GM12878 (cell line): Measurements from ENCODE around the gene ANO9. TPM values are rescaled to one million over a fixed set of nuclear protein-coding genes. Genes with fewer than 3 reads are reported as not detected.

Source experiments
- ATAC-seq: fragments of 200-7000 bp; cut with Tn5 transposase; 3 replicates; pipeline ENCODE4 v1.9.1; 2020; ENCODE audit warnings: mild to moderate bottlenecking, moderate library complexity
- BruUV-seq: library from RNA; stranded (reverse); fragments of 400-500 nt; replicated peaks from 2 replicates; lab custom pipeline; 2021; lab: Mats Ljungman, UMichigan
- CTCF ChIA-PET: fragments of 300-600 bp; sonication (Branson Sonifier 250); formaldehyde crosslinking; extraction: SDS; loops from one replicate; lab custom pipeline; 2021; ENCODE audit warnings: inconsistent platforms; lab: Yijun Ruan, JAX
- POLR2A ChIA-PET: fragments of 350-600 bp; formaldehyde crosslinking; extraction: SDS; loops from one replicate; lab custom pipeline; 2021; ENCODE audit warnings: inconsistent platforms; lab: Charles Lee
- RAD21 ChIA-PET: fragments of 300-600 bp; sonication (Branson Sonifier 250); formaldehyde crosslinking; loops from one replicate; lab custom pipeline; 2023; ENCODE audit warnings: antibody characterized with exemption; ENCODE audit not compliant: unreplicated experiment; lab: Charles Lee
- SMC1A ChIA-PET: fragments of 300-600 bp; sonication (Branson Sonifier 250); formaldehyde crosslinking; loops from one replicate; lab custom pipeline; 2023; ENCODE audit not compliant: unreplicated experiment, uncharacterized antibody; lab: Charles Lee
- DNase-seq: peaks from one replicate; pipeline ENCODE4 v3.0.0-alpha.2; 2011; ENCODE audit warnings: low read depth, low spot score
- FAIRE-seq: peaks from 3 replicates; lab custom pipeline; 2011; peaks lifted over from hg19 to GRCh38; lab: Jason Lieb, UNC
- H2AFZ ChIP-seq: 2 replicates; pipeline ENCODE4 v1.6.0; 2011; ENCODE audit warnings: low read depth, low read length, control low read depth; ENCODE audit not compliant: control insufficient read depth
- H3K27ac ChIP-seq: 2 replicates; pipeline ENCODE4 v1.5.1; 2011; ENCODE audit warnings: control low read depth; ENCODE audit not compliant: control insufficient read depth, insufficient read depth
- H3K27me3 ChIP-seq, 2 experiments: replicated peaks in 1 of 2; 2 replicates each; pipeline versions ENCODE4 v1.6.0 to v1.6.1; 2011; ENCODE audit warnings: low read length in 1 of 2; ENCODE audit not compliant: control insufficient read depth in 2 of 2, insufficient read depth in 2 of 2
- H3K36me3 ChIP-seq, 2 experiments: 2 replicates each; pipeline ENCODE4 v1.5.1; 2011; ENCODE audit warnings: low read length in 1 of 2; ENCODE audit not compliant: control insufficient read depth in 2 of 2, insufficient read depth in 2 of 2
- H3K4me1 ChIP-seq: 2 replicates; pipeline ENCODE4 v1.6.1; 2011; ENCODE audit warnings: mild to moderate bottlenecking, low read length, moderate library complexity, mixed read lengths; ENCODE audit not compliant: control insufficient read depth, insufficient read depth
- H3K4me2 ChIP-seq: 2 replicates; pipeline ENCODE4 v1.6.0; 2011; ENCODE audit warnings: control low read depth; ENCODE audit not compliant: control insufficient read depth, insufficient read depth
- H3K4me3 ChIP-seq: fragments of 200-600 bp; sonication (generic); 2 replicates; pipeline ENCODE4 v1.5.1; 2016
- H3K79me2 ChIP-seq: 2 replicates; pipeline ENCODE4 v1.6.0; 2011; ENCODE audit warnings: low read length; ENCODE audit not compliant: control insufficient read depth, insufficient read depth
- H3K9ac ChIP-seq: 2 replicates; pipeline ENCODE4 v1.8.0; 2011; ENCODE audit warnings: low read length, control low read depth, mixed read lengths; ENCODE audit not compliant: control insufficient read depth, insufficient read depth
- H3K9me3 ChIP-seq: replicated peaks from 3 replicates; pipeline ENCODE4 v1.5.1; 2011; ENCODE audit warnings: mild to moderate bottlenecking, low read length; ENCODE audit not compliant: control insufficient read depth, insufficient read depth
- H4K20me1 ChIP-seq: 2 replicates; pipeline ENCODE4 v1.6.0; 2011; ENCODE audit not compliant: control insufficient read depth, insufficient read depth
- ESRRA ChIP-seq: IDR thresholded peaks from 2 replicates; pipeline ENCODE4 v1.6.1; 2012; ENCODE audit warnings: mild to moderate bottlenecking, low read length, improper control_type of control experiment
- HDAC6 ChIP-seq: fragments of 200-600 bp; sonication (generic); IDR thresholded peaks from one replicate; pipeline ENCODE4 v1.8.0; 2017; ENCODE audit warnings: antibody characterized with exemption; ENCODE audit not compliant: unreplicated experiment
- NFIC ChIP-seq: IDR thresholded peaks from 2 replicates; pipeline ENCODE4 v1.6.1; 2012; ENCODE audit warnings: low read depth, mild to moderate bottlenecking, inconsistent platforms, low read length, moderate library complexity
- NFYA ChIP-seq: IDR thresholded peaks from 2 replicates; pipeline ENCODE4 v1.6.1; 2011; ENCODE audit warnings: low read depth, mild to moderate bottlenecking, low read length, improper control_type of control experiment, borderline replicate concordance
- POLR2AphosphoS5 ChIP-seq: IDR thresholded peaks from 2 replicates; pipeline ENCODE4 v1.6.1; 2011; ENCODE audit warnings: mild to moderate bottlenecking, low read length, inconsistent platforms
- RBBP5 ChIP-seq: fragments of 200-600 bp; sonication (generic); conservative IDR thresholded peaks from 2 replicates; pipeline ENCODE4 v1.6.1; 2016
- SUPT20H ChIP-seq: IDR thresholded peaks from 2 replicates; pipeline ENCODE4 v1.6.1; 2011; ENCODE audit warnings: low read depth, mild to moderate bottlenecking, low read length, moderate library complexity, borderline replicate concordance; ENCODE audit not compliant: control insufficient read depth
- ZNF217 ChIP-seq: fragments of 450-650 bp; IDR thresholded peaks from 2 replicates; pipeline ENCODE4 v1.6.1; 2017; ENCODE audit warnings: antibody characterized with exemption, mild to moderate bottlenecking
- ZNF622 ChIP-seq: fragments of 450-650 bp; IDR thresholded peaks from 2 replicates; pipeline ENCODE4 v1.6.1; 2017; ENCODE audit warnings: mild to moderate bottlenecking, inconsistent platforms
- WGBS: methylation state at CpG from one replicate; pipeline ENCODE4 v1.1.6; 2016; ENCODE audit warnings: low lambda C conversion rate; ENCODE audit not compliant: insufficient replicate concordance, insufficient coverage; ENCODE audit errors: missing lambda C conversion rate; 5-methylcytosine and 5-hydroxymethylcytosine counted together
- in situ Hi-C: fragments of 300-500 bp; cut with MboI; formaldehyde crosslinking; loops from 9 replicates; pipeline ENCODE4 v1.14.3; 2018; ENCODE audit warnings: mixed read lengths
- intact Hi-C: fragments of 100-400 bp; cut with micrococcal nuclease; formaldehyde crosslinking; loops from one replicate; pipeline ENCODE4 v1.14.2; 2022; ENCODE audit not compliant: unreplicated experiment
- polyA plus RNA-seq, 11 experiments: library from polyadenylated mRNA; depleted of rRNA in 4 of 11; unstranded in 6 of 11; stranded (reverse) in 5 of 11; fragments of >200 nt; fragmentation: Nextera tagmentation in 4 of 11; fragmentation: Illumina TruSeq in 1 of 11; extraction: Ambion mirVana in 4 of 11; extraction: Trizol in 1 of 11; gene quantifications; 1 replicate in 1 of 11; 2 replicates in 10 of 11; pipeline versions ENCODE4 v1.2.1 to v1.2.3, GENCODE V29; 2011 to 2016; ENCODE audit warnings: inconsistent platforms in 2 of 11, missing spikeins in 2 of 11, low read depth in 1 of 11
- total RNA-seq, 4 experiments: library from RNA; depleted of rRNA in 3 of 4; stranded (reverse); fragments of >200 nt in 3 of 4; fragmentation: Illumina TruSeq in 1 of 4; extraction: Trizol in 1 of 4; gene quantifications; 2 replicates each; pipeline versions ENCODE4 v1.2.1 to v1.2.3, GENCODE V29; 2013 to 2021
- TF ChIP-seq, protein P1 (sequence below): IDR thresholded peaks from 2 replicates; pipeline ENCODE4 v1.6.1; 2011; ENCODE audit warnings: mild to moderate bottlenecking, low read depth, low read length, moderate library complexity; ENCODE audit not compliant: insufficient replicate concordance
- TF ChIP-seq, protein P2 (sequence below): fragments of 450-650 bp; IDR thresholded peaks from 2 replicates; pipeline ENCODE4 v1.6.1; 2017; ENCODE audit warnings: mild to moderate bottlenecking
- TF ChIP-seq, protein P3 (sequence below): IDR thresholded peaks from 2 replicates; pipeline ENCODE4 v1.6.1; 2012; ENCODE audit warnings: low read length, inconsistent platforms
- TF ChIP-seq, protein P4 (sequence below): fragments of 150-350 bp; IDR thresholded peaks from 2 replicates; pipeline ENCODE4 v1.6.1; 2014; ENCODE audit warnings: mild to moderate bottlenecking, low read depth, low read length
- TF ChIP-seq, protein P5 (sequence below): fragments of 450-650 bp; formaldehyde crosslinking; IDR thresholded peaks from 2 replicates; pipeline ENCODE4 v1.4.0; 2022; ENCODE audit warnings: mild to moderate bottlenecking, moderate library complexity

ANO9 gene
- total and polyA plus RNA-seq, 10 of the 15 experiments (the other 5 are each of a cell fraction or from before 2014, with no cell fraction given): 0.21 to 42.3 (median 12.0) TPM

DNA sequence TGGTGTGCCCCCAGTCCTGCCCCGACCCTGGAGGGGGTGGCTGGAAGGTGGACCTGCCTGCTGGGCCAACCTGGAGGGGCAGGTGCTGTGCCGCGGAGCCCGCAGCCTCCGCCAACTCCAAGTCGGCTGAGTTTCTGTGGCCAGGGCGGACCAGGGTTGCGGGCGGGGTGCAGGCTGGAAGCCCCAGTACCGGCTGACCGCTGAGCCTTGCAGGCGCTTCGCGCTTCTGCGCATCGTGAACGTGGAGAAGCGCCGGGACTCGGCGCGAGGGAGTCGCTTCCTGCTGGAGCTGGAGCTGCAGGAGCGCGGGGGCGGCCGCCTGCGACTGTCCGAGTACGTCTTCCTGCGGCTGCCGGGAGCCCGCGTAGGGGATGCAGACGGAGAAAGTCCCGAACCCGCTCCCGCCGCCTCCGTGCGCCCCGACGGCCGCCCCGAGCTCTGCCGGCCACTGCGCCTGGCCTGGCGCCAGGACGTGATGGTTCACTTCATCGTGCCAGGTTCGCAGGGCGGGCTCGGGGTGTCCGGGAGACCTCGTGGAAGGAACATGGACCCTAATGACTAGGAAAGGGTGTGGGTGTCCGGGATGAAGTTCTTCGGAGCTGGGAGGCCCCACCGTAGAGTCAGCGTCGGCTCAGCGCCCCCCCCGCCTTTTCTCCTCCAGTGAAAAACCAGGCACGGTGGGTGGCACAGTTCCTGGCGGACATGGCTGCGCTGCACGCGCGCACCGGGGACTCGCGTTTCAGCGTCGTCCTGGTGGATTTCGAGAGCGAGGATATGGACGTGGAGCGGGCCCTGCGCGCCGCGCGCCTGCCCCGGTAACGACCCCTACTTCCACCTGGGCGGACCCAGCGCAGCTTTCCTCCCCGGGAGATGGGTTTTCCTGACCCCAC lies 62.4 kb downstream of the ANO9 start:
- H3K36me3 ChIP-seq: no peaks in the 10 kb centered on the region
- POLR2A ChIA-PET: no interaction called here
- H2AFZ ChIP-seq: no peak overlapping the region
- FAIRE-seq: no peak
- RAD21 ChIA-PET: no interaction called here
- WGBS: 86% methylated on average over 70 of the region's 87 CpGs
- no TSS peak for BruUV-seq
- SMC1A ChIA-PET: no interaction called here
- intact Hi-C loops: no loop called here
- ATAC-seq: no peak
- no peak for DNase-seq
- CTCF ChIA-PET: no interaction called here
- in situ Hi-C loops: no loop called here
- H3K4me1 ChIP-seq: no peaks in the 10 kb centered on the region
- H3K4me3 ChIP-seq: no peak overlapping the region
- no peak overlapping the region for H3K9ac ChIP-seq
- no peaks in the 10 kb centered on the region for H3K27me3 ChIP-seq
- H3K9me3 ChIP-seq: no peaks in the 10 kb centered on the region
- H4K20me1 ChIP-seq: no peaks in the 10 kb centered on the region
- no peak overlapping the region for H3K27ac ChIP-seq
- H3K79me2 ChIP-seq: no peaks in the 10 kb centered on the region
- no peak overlapping the region for H3K4me2 ChIP-seq
- TF ChIP-seq ESRRA (no peak), SUPT20H (no peak), POLR2AphosphoS5 (no peak), RBBP5 (no peak), HDAC6 (no peak), NFYA (no peak), ZNF622 (no peak), NFIC (no peak), ZNF217 (no peak)
- TF ChIP-seq, protein P1, sequence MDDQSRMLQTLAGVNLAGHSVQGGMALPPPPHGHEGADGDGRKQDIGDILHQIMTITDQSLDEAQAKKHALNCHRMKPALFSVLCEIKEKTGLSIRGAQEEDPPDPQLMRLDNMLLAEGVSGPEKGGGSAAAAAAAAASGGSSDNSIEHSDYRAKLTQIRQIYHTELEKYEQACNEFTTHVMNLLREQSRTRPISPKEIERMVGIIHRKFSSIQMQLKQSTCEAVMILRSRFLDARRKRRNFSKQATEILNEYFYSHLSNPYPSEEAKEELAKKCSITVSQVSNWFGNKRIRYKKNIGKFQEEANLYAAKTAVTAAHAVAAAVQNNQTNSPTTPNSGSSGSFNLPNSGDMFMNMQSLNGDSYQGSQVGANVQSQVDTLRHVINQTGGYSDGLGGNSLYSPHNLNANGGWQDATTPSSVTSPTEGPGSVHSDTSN: no peak
- TF ChIP-seq, protein P2, sequence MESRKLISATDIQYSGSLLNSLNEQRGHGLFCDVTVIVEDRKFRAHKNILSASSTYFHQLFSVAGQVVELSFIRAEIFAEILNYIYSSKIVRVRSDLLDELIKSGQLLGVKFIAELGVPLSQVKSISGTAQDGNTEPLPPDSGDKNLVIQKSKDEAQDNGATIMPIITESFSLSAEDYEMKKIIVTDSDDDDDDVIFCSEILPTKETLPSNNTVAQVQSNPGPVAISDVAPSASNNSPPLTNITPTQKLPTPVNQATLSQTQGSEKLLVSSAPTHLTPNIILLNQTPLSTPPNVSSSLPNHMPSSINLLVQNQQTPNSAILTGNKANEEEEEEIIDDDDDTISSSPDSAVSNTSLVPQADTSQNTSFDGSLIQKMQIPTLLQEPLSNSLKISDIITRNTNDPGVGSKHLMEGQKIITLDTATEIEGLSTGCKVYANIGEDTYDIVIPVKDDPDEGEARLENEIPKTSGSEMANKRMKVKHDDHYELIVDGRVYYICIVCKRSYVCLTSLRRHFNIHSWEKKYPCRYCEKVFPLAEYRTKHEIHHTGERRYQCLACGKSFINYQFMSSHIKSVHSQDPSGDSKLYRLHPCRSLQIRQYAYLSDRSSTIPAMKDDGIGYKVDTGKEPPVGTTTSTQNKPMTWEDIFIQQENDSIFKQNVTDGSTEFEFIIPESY: no peak
- TF ChIP-seq, protein P3, sequence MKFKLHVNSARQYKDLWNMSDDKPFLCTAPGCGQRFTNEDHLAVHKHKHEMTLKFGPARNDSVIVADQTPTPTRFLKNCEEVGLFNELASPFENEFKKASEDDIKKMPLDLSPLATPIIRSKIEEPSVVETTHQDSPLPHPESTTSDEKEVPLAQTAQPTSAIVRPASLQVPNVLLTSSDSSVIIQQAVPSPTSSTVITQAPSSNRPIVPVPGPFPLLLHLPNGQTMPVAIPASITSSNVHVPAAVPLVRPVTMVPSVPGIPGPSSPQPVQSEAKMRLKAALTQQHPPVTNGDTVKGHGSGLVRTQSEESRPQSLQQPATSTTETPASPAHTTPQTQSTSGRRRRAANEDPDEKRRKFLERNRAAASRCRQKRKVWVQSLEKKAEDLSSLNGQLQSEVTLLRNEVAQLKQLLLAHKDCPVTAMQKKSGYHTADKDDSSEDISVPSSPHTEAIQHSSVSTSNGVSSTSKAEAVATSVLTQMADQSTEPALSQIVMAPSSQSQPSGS: no peak
- TF ChIP-seq, protein P4, sequence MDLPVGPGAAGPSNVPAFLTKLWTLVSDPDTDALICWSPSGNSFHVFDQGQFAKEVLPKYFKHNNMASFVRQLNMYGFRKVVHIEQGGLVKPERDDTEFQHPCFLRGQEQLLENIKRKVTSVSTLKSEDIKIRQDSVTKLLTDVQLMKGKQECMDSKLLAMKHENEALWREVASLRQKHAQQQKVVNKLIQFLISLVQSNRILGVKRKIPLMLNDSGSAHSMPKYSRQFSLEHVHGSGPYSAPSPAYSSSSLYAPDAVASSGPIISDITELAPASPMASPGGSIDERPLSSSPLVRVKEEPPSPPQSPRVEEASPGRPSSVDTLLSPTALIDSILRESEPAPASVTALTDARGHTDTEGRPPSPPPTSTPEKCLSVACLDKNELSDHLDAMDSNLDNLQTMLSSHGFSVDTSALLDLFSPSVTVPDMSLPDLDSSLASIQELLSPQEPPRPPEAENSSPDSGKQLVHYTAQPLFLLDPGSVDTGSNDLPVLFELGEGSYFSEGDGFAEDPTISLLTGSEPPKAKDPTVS: no peak
- TF ChIP-seq, protein P5, sequence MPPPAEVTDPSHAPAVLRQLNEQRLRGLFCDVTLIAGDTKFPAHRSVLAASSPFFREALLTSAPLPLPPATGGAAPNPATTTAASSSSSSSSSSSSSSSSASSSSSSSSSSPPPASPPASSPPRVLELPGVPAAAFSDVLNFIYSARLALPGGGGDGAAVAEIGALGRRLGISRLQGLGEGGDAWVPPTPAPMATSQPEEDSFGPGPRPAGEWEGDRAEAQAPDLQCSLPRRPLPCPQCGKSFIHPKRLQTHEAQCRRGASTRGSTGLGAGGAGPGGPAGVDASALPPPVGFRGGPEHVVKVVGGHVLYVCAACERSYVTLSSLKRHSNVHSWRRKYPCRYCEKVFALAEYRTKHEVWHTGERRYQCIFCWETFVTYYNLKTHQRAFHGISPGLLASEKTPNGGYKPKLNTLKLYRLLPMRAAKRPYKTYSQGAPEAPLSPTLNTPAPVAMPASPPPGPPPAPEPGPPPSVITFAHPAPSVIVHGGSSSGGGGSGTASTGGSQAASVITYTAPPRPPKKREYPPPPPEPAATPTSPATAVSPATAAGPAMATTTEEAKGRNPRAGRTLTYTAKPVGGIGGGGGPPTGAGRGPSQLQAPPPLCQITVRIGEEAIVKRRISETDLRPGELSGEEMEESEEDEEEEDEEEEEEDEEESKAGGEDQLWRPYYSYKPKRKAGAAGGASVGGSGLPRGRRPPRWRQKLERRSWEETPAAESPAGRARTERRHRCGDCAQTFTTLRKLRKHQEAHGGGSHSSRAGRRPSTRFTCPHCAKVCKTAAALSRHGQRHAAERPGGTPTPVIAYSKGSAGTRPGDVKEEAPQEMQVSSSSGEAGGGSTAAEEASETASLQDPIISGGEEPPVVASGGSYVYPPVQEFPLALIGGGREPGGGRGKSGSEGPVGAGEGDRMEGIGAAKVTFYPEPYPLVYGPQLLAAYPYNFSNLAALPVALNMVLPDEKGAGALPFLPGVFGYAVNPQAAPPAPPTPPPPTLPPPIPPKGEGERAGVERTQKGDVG: no peak
